HG02973 (cell line): ENCODE data around the gene HS3ST5.
A peak's percentile ranks its signal among the peaks of the same experiment; 100 is the strongest.
"Not testable (repeated sequence)": the region's sequence is repeated elsewhere in the genome, so short reads cannot be mapped to it uniquely, and the experiment has no call there.

ENCODE experiments used
- ATAC-seq: cut with Tn5 transposase; IDR thresholded peaks from one replicate; pipeline ENCODE4 v1.9.1; 2021; ENCODE audit warnings: moderate library complexity; ENCODE audit not compliant: unreplicated experiment

The HS3ST5 gene

GRCh38 chr6:114157848-114158247 lies 185.0 kb downstream of the HS3ST5 start:
- ATAC-seq = no peak

- no peak for ATAC-seq
Observed at GRCh38 chr6:114155763-114156162, 187.1 kb downstream of the HS3ST5 start.

GRCh38 chr6:114154812-114155211 lies 188.0 kb downstream of the HS3ST5 start:
- ATAC-seq = no peak

GRCh38 chr6:114153448-114153847 lies 189.4 kb downstream of the HS3ST5 start:
- ATAC-seq = no peak

GRCh38 chr6:114151064-114151690 lies 191.6 kb downstream of the HS3ST5 start:
- ATAC-seq = no peak

- ATAC-seq = not testable (repeated sequence)
Observed at GRCh38 chr6:114149182-114149581, 193.6 kb downstream of the HS3ST5 start.

- ATAC-seq = no peak
Observed at GRCh38 chr6:114144887-114145851, 197.7 kb downstream of the HS3ST5 start.

- no peak for ATAC-seq
Observed at GRCh38 chr6:114142258-114142657, 200.6 kb downstream of the HS3ST5 start.

GRCh38 chr6:114140416-114140815 lies 202.4 kb downstream of the HS3ST5 start:
- no peak for ATAC-seq

GRCh38 chr6:114138577-114139248 lies 204.1 kb downstream of the HS3ST5 start:
- no peak for ATAC-seq

GRCh38 chr6:114135363-114135971 lies 207.4 kb downstream of the HS3ST5 start:
- no peak for ATAC-seq

- no peak for ATAC-seq
Observed at GRCh38 chr6:114133816-114134215, 209.0 kb downstream of the HS3ST5 start.

GRCh38 chr6:114131945-114132344 lies 210.9 kb downstream of the HS3ST5 start:
- ATAC-seq = no peak

- ATAC-seq = no peak
Observed at GRCh38 chr6:114125576-114125975, 217.2 kb downstream of the HS3ST5 start.

GRCh38 chr6:114121913-114122662 lies 220.7 kb downstream of the HS3ST5 start:
- no peak for ATAC-seq

GRCh38 chr6:114119056-114119455 lies 223.8 kb downstream of the HS3ST5 start:
- no peak for ATAC-seq

GRCh38 chr6:114115652-114116051 lies 227.2 kb downstream of the HS3ST5 start:
- ATAC-seq = no peak

- peak; percentile 54 for ATAC-seq
Observed at GRCh38 chr6:114108119-114109002, 234.5 kb downstream of the HS3ST5 start.

GRCh38 chr6:114106020-114106419 lies 236.8 kb downstream of the HS3ST5 start:
- no peak for ATAC-seq
